IMR-90 (cell line): ENCODE data around the gene ATG10. TPM values are rescaled to one million over a fixed set of nuclear protein-coding genes. Genes with fewer than 3 reads are reported as not detected.

Experiments used
- ATAC-seq: fragments of 200-7000 bp; cut with Tn5 transposase; 2 replicates; pipeline ENCODE4 v1.9.1; 2020; ENCODE audit warnings: low read depth, mild to moderate bottlenecking, moderate library complexity
- BruUV-seq: library from RNA; stranded (reverse); fragments of 400-500 nt; replicated peaks from 2 replicates; lab custom pipeline; 2021; lab: Mats Ljungman, UMichigan
- CTCF ChIA-PET: fragments of 300-600 bp; formaldehyde crosslinking; extraction: SDS; loops from one replicate; lab custom pipeline; 2021; ENCODE audit warnings: antibody characterized with exemption; lab: Yijun Ruan, JAX
- POLR2A ChIA-PET: fragments of 300-600 bp; sonication (Branson Sonifier 250); formaldehyde crosslinking; loops from one replicate; lab custom pipeline; 2022; ENCODE audit warnings: antibody characterized with exemption; ENCODE audit not compliant: unreplicated experiment; lab: Charles Lee
- DNase-seq: peaks from one replicate; pipeline ENCODE4 v3.0.0; 2013
- H2AFZ ChIP-seq: replicated peaks from 2 replicates; pipeline ENCODE3; 2013; ENCODE audit warnings: low read length, mild to moderate bottlenecking; ENCODE audit not compliant: poor library complexity
- H2AK5ac ChIP-seq: 2 replicates; pipeline ENCODE4 v1.6.1; 2013; ENCODE audit warnings: low read depth, low read length, inconsistent platforms
- H2AK9ac ChIP-seq: replicated peaks from 2 replicates; pipeline ENCODE3; 2013; ENCODE audit warnings: mild to moderate bottlenecking, low read depth, low read length, moderate library complexity; ENCODE audit not compliant: poor library complexity
- H2BK120ac ChIP-seq: 2 replicates; pipeline ENCODE4 v1.6.1; 2013; ENCODE audit warnings: low read depth, low read length, inconsistent platforms
- H2BK15ac ChIP-seq: 3 replicates; pipeline ENCODE4 v1.6.1; 2013; ENCODE audit warnings: low read depth, low read length, inconsistent platforms
- H2BK20ac ChIP-seq: 2 replicates; pipeline ENCODE4 v1.6.1; 2013; ENCODE audit warnings: low read depth, mild to moderate bottlenecking, inconsistent platforms, low read length, moderate library complexity
- H2BK5ac ChIP-seq: 2 replicates; pipeline ENCODE4 v1.6.1; 2013; ENCODE audit warnings: mild to moderate bottlenecking, low read depth, low read length, inconsistent platforms; ENCODE audit not compliant: poor library complexity, severe bottlenecking
- H3K14ac ChIP-seq: replicated peaks from 2 replicates; pipeline ENCODE4 v1.6.1; 2013; ENCODE audit warnings: low read depth, low read length, inconsistent platforms
- H3K18ac ChIP-seq: 2 replicates; pipeline ENCODE4 v1.6.1; 2013; ENCODE audit warnings: low read depth, low read length, control low read depth
- H3K23ac ChIP-seq: 2 replicates; pipeline ENCODE4 v1.6.1; 2013; ENCODE audit warnings: low read depth, low read length, inconsistent platforms
- H3K27ac ChIP-seq: 2 replicates; pipeline ENCODE4 v1.5.1; 2013; ENCODE audit warnings: mild to moderate bottlenecking, control low read depth, low read length; ENCODE audit not compliant: insufficient read depth
- H3K27me3 ChIP-seq: 2 replicates; pipeline ENCODE4 v1.6.1; 2013; ENCODE audit warnings: low read length; ENCODE audit not compliant: control insufficient read depth, insufficient read depth
- H3K36me3 ChIP-seq: 2 replicates; pipeline ENCODE4 v1.6.1; 2013; ENCODE audit warnings: low read length, mixed read lengths; ENCODE audit not compliant: control insufficient read depth, insufficient read depth
- H3K4ac ChIP-seq: 2 replicates; pipeline ENCODE4 v1.6.1; 2013; ENCODE audit warnings: low read depth, low read length, inconsistent platforms
- H3K4me1 ChIP-seq: 2 replicates; pipeline ENCODE4 v1.6.1; 2013; ENCODE audit warnings: low read length, mixed read lengths; ENCODE audit not compliant: control insufficient read depth, insufficient read depth
- H3K4me2 ChIP-seq: 2 replicates; pipeline ENCODE4 v1.6.1; 2013; ENCODE audit warnings: low read depth, mild to moderate bottlenecking, control low read depth, low read length, moderate library complexity
- H3K4me3 ChIP-seq: 2 replicates; pipeline ENCODE4 v1.5.1; 2013; ENCODE audit warnings: low read depth, mild to moderate bottlenecking, control low read depth, low read length, moderate library complexity; ENCODE audit not compliant: insufficient read depth
- H3K56ac ChIP-seq: 2 replicates; pipeline ENCODE4 v1.6.1; 2013; ENCODE audit warnings: low read length, inconsistent platforms; ENCODE audit not compliant: insufficient read depth; ENCODE audit errors: extremely low read depth
- H3K79me1 ChIP-seq, 2 experiments: 2 replicates each; pipeline ENCODE4 v1.6.1; 2013; ENCODE audit warnings: low read length in 2 of 2, inconsistent platforms in 1 of 2, low read depth in 1 of 2
- H3K9ac ChIP-seq: 2 replicates; pipeline ENCODE4 v1.6.1; 2013; ENCODE audit warnings: low read depth, low read length, control low read depth
- H3K9me1 ChIP-seq: 2 replicates; pipeline ENCODE4 v1.6.1; 2013; ENCODE audit warnings: low read length, inconsistent platforms; ENCODE audit not compliant: insufficient read depth
- H3K9me3 ChIP-seq: 2 replicates; pipeline ENCODE4 v1.6.1; 2013; ENCODE audit warnings: low read length; ENCODE audit not compliant: control insufficient read depth, insufficient read depth
- H4K20me1 ChIP-seq: 2 replicates; pipeline ENCODE4 v1.6.1; 2013; ENCODE audit warnings: low read length, inconsistent platforms; ENCODE audit not compliant: insufficient read depth
- H4K5ac ChIP-seq: 2 replicates; pipeline ENCODE4 v1.6.1; 2013; ENCODE audit warnings: mild to moderate bottlenecking, low read depth, low read length, control low read depth
- H4K8ac ChIP-seq, 2 experiments: 2 replicates each; pipeline ENCODE4 v1.6.1; 2013; ENCODE audit warnings: low read depth in 2 of 2, low read length in 2 of 2, control low read depth in 1 of 2, inconsistent platforms in 1 of 2
- H4K91ac ChIP-seq: 2 replicates; pipeline ENCODE4 v1.6.1; 2013; ENCODE audit warnings: low read depth, low read length, inconsistent platforms; ENCODE audit not compliant: insufficient read depth
- BHLHE40 ChIP-seq: fragments of 150-350 bp; IDR thresholded peaks from 2 replicates; pipeline ENCODE4 v1.6.1; 2016; ENCODE audit warnings: mild to moderate bottlenecking, low read depth, low read length
- CEBPB ChIP-seq: IDR thresholded peaks from 2 replicates; pipeline ENCODE4 v1.6.1; 2012; ENCODE audit warnings: low read depth, low read length, improper control_type of control experiment
- ELK1 ChIP-seq: fragments of 150-350 bp; IDR thresholded peaks from 2 replicates; pipeline ENCODE4 v1.6.1; 2016; ENCODE audit warnings: low read depth, mild to moderate bottlenecking, low read length, moderate library complexity, borderline replicate concordance
- FOS ChIP-seq: fragments of 150-350 bp; IDR thresholded peaks from 2 replicates; pipeline ENCODE4 v1.6.1; 2016; ENCODE audit warnings: low read depth, low read length
- MAFK ChIP-seq: IDR thresholded peaks from 2 replicates; pipeline ENCODE4 v1.6.1; 2012; ENCODE audit warnings: low read depth, low read length, improper control_type of control experiment
- MAZ ChIP-seq: IDR thresholded peaks from 2 replicates; pipeline ENCODE4 v1.6.1; 2012; ENCODE audit warnings: low read depth, mild to moderate bottlenecking, low read length, improper control_type of control experiment, moderate library complexity, borderline replicate concordance
- POLR2A ChIP-seq: IDR thresholded peaks from 2 replicates; pipeline ENCODE4 v1.6.1; 2012; ENCODE audit warnings: mild to moderate bottlenecking, low read depth, low read length
- RAD21 ChIP-seq: IDR thresholded peaks from 2 replicates; pipeline ENCODE4 v1.6.1; 2012; ENCODE audit warnings: low read length, improper control_type of control experiment
- RCOR1 ChIP-seq: IDR thresholded peaks from 2 replicates; pipeline ENCODE4 v1.6.1; 2012; ENCODE audit warnings: mild to moderate bottlenecking, low read length, improper control_type of control experiment; ENCODE audit not compliant: insufficient replicate concordance
- USF2 ChIP-seq: fragments of 150-350 bp; IDR thresholded peaks from 2 replicates; pipeline ENCODE4 v1.6.1; 2017; ENCODE audit warnings: mild to moderate bottlenecking, antibody characterized with exemption, low read length, low read depth
- WGBS, 2 experiments: methylation state at CpG; one replicate each; pipeline versions ENCODE4 v1.1.5 to v1.1.7; 2013; ENCODE audit warnings: missing lambda C conversion rate in 2 of 2; ENCODE audit not compliant: insufficient read length in 1 of 2; ENCODE audit errors: extremely low coverage in 2 of 2; 5-methylcytosine and 5-hydroxymethylcytosine counted together
- dilution Hi-C: fragments of 300-500 bp; cut with HindIII; formaldehyde crosslinking; loops from one replicate; pipeline ENCODE4 v1.14.3; 2018; ENCODE audit warnings: low sequenced_read_pairs; ENCODE audit not compliant: unreplicated experiment
- in situ Hi-C: fragments of 300-500 bp; cut with MboI; formaldehyde crosslinking; loops from 3 replicates; pipeline ENCODE4 v1.14.3; 2019; ENCODE audit warnings: low sequenced_read_pairs, inconsistent platforms, mixed read lengths
- intact Hi-C: fragments of 100-400 bp; cut with micrococcal nuclease; formaldehyde crosslinking; loops from 2 replicates; pipeline ENCODE4 v1.10.0; 2022
- polyA plus RNA-seq, 3 experiments: library from polyadenylated mRNA; depleted of rRNA; stranded (reverse); fragments of >200 nt; gene quantifications; 2 replicates each; pipeline ENCODE4 v1.2.3, GENCODE V29; 2012; ENCODE audit warnings: low replicate concordance in 1 of 3
- total RNA-seq: library from RNA; depleted of rRNA; stranded (reverse); fragments of >200 nt; gene quantifications from 2 replicates; pipeline ENCODE4 v1.2.3, GENCODE V29; 2012

Gene ATG10
- total and polyA plus RNA-seq, 2 of the 4 experiments (the other 2 are of a cell fraction): 3.4 to 8.1 TPM

GRCh38 chr5:82130602-82131001 lies 158.8 kb downstream of the ATG10 start:
- no peak overlapping the region for H3K4me3 ChIP-seq
- H3K4ac ChIP-seq: no peak overlapping the region
- ChIA-PET POLR2A (no interaction called here), CTCF (no interaction called here)
- H3K9ac ChIP-seq: no peak overlapping the region
- 100% methylated on average over 1 of the region's 6 CpGs; no CpG with 5 or more reads in 1 of the 2 experiments for WGBS, 2 experiments
- no peak overlapping the region for H3K23ac ChIP-seq
- no peaks in the 10 kb centered on the region for H3K27me3 ChIP-seq
- H4K5ac ChIP-seq: no peak overlapping the region
- no peaks in the 10 kb centered on the region for H3K79me1 ChIP-seq
- H2BK20ac ChIP-seq: no peak overlapping the region
- BruUV-seq: no TSS peak
- dilution Hi-C loops (no loop called here), intact Hi-C loops (no loop called here), in situ Hi-C loops (no loop called here)
- no peak overlapping the region for H2AFZ ChIP-seq
- no peak for ATAC-seq
- no peak overlapping the region for H3K18ac ChIP-seq
- DNase-seq: no peak
- TF ChIP-seq RCOR1 (no peak), FOS (no peak), ELK1 (no peak), POLR2A (no peak), BHLHE40 (no peak), USF2 (no peak), CEBPB (no peak), MAFK (no peak), RAD21 (no peak), MAZ (no peak)
- H2BK15ac ChIP-seq: no peak overlapping the region
- H3K9me1 ChIP-seq: no peaks in the 10 kb centered on the region
- H3K14ac ChIP-seq: no peak overlapping the region
- H4K8ac ChIP-seq: no peak overlapping the region
- no peak overlapping the region for H2AK5ac ChIP-seq
- H4K20me1 ChIP-seq: no peaks in the 10 kb centered on the region
- no peak overlapping the region for H3K4me2 ChIP-seq
- no peak overlapping the region for H3K56ac ChIP-seq
- no peak overlapping the region for H3K27ac ChIP-seq
- no peak overlapping the region for H4K91ac ChIP-seq
- no peak overlapping the region for H2BK5ac ChIP-seq
- H2BK120ac ChIP-seq: no peak overlapping the region
- no peaks in the 10 kb centered on the region for H3K4me1 ChIP-seq
- no peaks in the 10 kb centered on the region for H3K36me3 ChIP-seq
- no peaks in the 10 kb centered on the region for H3K9me3 ChIP-seq
- no peak overlapping the region for H2AK9ac ChIP-seq
